Astrocyte (in vitro differentiated cells and primary cell): ENCODE results near the gene F7.

Experiments
- EZH2 ChIP-seq: IDR thresholded peaks from 2 replicates; pipeline ENCODE4 v1.6.1; 2012; ENCODE audit warnings: mild to moderate bottlenecking, low read length, inconsistent platforms; ENCODE audit not compliant: insufficient read depth
- TF ChIP-seq, protein P1 (sequence below): IDR thresholded peaks from 2 replicates; pipeline ENCODE4 v1.5.1; 2011; ENCODE audit warnings: low read depth, mild to moderate bottlenecking, inconsistent platforms, low read length, moderate library complexity; ENCODE audit not compliant: insufficient read depth

- TF ChIP-seq EZH2, result no peak
- TF ChIP-seq, protein P1, sequence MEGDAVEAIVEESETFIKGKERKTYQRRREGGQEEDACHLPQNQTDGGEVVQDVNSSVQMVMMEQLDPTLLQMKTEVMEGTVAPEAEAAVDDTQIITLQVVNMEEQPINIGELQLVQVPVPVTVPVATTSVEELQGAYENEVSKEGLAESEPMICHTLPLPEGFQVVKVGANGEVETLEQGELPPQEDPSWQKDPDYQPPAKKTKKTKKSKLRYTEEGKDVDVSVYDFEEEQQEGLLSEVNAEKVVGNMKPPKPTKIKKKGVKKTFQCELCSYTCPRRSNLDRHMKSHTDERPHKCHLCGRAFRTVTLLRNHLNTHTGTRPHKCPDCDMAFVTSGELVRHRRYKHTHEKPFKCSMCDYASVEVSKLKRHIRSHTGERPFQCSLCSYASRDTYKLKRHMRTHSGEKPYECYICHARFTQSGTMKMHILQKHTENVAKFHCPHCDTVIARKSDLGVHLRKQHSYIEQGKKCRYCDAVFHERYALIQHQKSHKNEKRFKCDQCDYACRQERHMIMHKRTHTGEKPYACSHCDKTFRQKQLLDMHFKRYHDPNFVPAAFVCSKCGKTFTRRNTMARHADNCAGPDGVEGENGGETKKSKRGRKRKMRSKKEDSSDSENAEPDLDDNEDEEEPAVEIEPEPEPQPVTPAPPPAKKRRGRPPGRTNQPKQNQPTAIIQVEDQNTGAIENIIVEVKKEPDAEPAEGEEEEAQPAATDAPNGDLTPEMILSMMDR, result no peak
These were observed 10.2 kb upstream of the F7 start for GRCh38 chr13:113095146-113096051.
